Nucleus accumbens (tissue), 56 donors: ENCODE results near the gene ADAM19.

Experiments
- DNase-seq, 56 donors: peaks; one replicate each; lab custom pipeline; 2025; lab: John Stamatoyannopoulos, UW

The ADAM19 gene

DNA sequence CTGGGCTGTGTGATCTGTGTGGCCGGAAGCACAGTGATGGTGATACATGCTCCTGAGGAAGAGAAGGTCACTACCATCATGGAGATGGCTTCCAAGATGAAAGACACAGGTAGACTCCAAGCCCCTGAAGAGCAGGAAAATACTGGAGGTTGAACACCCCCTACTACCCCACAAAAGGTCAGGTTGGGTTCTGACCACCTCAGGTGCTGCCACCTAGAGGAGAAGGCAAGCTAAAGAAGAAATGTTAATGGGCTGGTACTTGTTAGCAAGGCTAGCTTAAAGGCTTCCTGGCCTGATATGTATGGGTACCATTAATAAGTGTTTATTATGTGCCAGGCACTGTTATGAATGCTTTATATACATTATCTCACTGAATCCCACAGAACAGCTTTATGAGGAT, 103.9 kb downstream of the ADAM19 start:
- peak in 3 of 56 donors; percentile 9 to 20 (median 12) for DNase-seq

DNA sequence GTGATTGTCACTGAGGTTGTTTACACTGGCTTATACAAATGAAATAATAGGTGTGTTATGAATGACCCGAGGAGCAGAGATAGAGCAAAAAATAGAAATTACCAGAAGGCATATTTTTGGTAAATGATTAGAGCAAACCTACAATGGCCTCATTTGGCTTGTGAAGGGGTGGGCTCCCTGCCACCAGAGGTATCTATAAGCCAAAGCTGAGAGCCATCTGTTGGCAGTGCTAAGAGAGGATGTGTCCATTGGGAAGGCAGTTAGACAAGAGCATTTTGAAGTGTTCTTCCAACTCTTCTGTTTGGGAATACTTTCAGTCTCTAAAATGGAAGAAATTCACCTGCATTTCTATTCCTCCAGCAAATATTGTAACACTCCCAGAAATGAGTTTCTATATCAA, 104.9 kb downstream of the ADAM19 start:
- DNase-seq = no peak

DNA sequence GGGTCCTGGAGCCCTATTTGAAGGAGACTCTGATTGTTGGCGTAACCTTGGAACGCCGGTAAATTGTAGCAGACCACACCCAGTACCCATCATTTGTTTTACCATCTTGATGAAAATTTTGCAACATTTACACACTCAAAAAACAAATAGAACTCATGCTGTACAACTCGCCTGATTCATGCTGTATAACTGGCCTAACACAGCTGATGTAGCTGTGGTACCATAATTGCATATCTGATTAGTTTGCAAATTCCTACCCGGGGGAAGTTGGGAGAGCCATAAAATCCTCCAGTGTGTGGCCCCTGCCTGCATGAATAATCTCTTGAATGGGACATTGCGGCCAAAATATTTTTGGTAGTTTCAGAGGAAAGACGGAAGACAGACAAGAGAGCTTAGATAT, 105.9 kb downstream of the ADAM19 start:
- DNase-seq = no peak

DNA sequence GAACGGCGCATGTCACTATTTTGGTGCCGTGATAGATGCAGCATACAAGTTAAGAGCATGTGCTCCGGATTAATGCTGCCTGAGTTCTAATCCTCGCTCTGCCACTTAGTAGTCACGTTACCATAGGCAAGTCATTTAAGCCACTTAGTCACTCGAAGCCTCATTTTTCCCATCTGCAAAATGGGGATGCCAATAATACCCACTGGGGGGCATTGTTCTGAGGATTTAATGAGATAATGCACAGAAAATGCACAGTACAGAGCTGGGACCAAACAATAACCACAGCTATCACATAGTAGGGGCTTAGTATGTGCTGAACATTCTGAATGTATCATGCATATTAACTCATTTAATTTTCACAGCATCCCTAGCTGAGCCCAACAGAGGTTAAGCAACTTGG, 106.5 kb downstream of the ADAM19 start:
- no peak for DNase-seq

DNA sequence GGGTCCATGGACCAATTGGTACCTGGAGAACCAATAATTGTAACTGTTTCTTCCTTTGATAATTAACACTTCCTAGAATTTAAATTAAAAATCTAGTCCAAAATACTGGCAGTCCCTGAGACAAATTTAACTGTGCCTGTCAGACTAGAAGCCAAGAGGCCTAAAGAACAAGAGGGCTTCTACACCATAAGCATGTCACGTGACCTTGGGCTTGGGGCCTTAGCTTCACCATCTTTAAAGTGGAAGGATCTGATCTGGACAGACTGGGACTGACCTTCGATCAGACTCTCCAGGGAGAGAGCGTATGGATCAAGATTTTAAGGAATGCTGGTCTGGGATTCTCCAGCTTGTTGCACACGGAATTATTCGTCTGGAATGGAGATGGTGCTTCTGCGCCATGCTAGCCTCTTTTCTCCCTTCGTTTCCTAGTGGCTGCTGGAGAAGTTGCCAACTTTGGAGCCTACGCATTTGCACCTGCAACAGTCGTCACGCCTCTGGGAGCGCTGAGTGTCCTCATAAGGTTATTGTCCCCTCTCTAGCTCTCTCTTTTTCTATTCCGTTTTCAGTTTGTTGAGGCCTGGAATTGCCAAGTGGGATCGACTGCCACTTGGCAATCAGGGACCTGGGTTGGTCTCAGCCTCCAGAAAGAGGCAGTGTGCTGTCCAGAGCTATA, 107.1 kb downstream of the ADAM19 start:
- DNase-seq = no peak

DNA sequence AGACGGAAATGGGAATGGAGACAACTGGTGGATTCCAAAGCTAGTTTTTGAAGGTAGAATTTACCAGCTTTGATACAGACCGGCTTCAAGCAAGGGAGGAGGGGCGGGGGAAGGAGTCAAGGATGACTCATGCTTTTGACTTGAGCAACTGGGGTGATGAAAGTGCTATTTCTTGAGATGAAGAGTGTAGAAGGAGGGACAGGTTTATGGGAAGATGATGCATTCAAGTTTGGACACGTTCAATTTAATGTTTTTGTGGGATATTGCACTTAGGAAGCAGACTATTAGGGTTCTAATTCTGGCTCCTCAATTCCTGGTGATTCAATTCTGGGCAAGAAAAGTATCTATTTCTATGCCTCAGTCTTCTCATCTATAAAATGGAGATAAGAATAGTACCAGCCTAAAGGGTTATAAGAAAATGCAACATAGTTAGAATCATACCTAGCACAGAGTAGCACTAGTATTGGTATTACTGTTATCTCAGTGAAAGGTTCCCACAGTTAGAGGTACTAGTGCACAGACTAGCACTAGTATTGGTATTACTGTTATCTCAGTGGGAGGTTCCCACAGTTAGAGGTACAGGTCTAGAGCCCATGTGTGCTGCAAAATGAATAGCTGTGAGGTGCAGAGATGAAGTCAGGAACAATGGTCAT, 110.9 kb downstream of the ADAM19 start:
- peak in 13 of 56 donors; percentile 7 to 51 (median 24) for DNase-seq

- DNase-seq = peak in 1 of 56 donors; percentile 20
Measured at GRCh38 chr5:157463621-157464518, 111.7 kb downstream of the ADAM19 start.

- no peak for DNase-seq
Measured at GRCh38 chr5:157463081-157463480, 112.5 kb downstream of the ADAM19 start.

- no peak for DNase-seq
Measured at GRCh38 chr5:157460921-157461792, 114.4 kb downstream of the ADAM19 start.

GRCh38 chr5:157459715-157460599, 115.6 kb downstream of the ADAM19 start, which contains the start of gene NIPAL4:
Gene NIPAL4, plus strand, starts transcription at chr5:157460213. Its CDS starts 108 bp downstream, at chr5:157460321.
- DNase-seq = peak in 28 of 56 donors; percentile 20 to 71 (median 40)

GRCh38 chr5:157458835-157459234, 116.7 kb downstream of the ADAM19 start:
- DNase-seq = no peak

- no peak for DNase-seq
Measured at GRCh38 chr5:157457391-157457790, 118.2 kb downstream of the ADAM19 start.

DNA sequence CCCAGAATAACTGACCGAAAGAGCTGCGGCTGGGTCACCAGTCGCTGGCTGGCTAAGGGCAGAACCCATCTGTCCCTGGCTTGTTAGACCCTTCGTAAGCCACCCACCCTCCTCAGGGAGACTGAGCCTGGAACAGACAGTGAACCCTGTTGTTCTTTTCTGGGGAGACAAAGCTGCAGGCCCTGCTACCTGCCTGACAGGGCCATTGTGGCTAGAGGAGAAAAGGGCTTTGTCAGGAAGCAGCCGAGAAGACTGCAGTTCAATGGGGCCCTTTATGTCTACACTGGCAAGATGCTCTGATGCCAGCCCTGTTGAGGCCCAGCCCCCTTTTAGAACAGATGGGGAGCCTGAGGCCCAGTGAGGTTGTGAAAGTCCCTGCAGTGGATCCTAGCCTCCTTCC, 119.3 kb downstream of the ADAM19 start:
- DNase-seq = peak in 54 of 56 donors; percentile 23 to 97 (median 82)

DNA sequence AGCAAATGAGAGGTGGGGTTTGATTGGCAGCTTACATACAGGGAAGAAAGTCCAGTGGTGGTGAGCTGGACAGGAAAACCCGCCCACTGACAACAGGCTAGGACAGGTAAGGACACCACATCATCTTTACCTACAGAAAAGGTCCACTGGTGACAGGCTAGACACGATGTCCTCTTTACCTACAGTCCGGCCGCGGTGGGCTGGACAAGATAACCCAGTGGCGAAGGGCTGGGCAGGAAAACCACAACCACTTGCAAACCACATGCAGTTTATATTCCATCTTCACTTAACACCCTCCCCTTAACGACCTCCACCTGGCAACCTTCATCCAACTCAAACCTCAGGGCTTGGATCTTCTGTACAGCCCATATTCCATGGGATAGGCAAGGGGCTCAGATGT, 120.5 kb downstream of the ADAM19 start:
- no peak for DNase-seq

- no peak for DNase-seq
Measured at GRCh38 chr5:157454273-157454672, 121.3 kb downstream of the ADAM19 start.

DNA sequence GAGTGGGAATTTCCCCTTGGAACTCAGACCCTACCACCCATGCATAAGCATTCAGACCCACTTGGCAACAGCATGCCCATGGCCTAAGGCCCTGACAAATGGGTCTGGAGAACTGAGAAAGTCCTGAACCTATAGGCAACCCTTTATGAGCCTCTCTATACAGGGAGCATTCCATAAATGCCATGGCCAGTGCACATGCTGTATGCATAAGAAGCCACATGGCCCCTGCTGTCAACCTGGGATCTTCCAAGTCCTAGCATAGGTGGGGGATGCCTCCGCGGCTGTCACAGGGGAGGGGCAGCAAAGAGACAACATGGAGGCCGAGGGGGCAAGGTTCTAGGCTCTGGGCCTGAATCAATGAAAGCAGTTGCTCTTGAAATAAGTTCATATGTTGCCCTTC, 123.8 kb downstream of the ADAM19 start:
- no peak for DNase-seq

DNA sequence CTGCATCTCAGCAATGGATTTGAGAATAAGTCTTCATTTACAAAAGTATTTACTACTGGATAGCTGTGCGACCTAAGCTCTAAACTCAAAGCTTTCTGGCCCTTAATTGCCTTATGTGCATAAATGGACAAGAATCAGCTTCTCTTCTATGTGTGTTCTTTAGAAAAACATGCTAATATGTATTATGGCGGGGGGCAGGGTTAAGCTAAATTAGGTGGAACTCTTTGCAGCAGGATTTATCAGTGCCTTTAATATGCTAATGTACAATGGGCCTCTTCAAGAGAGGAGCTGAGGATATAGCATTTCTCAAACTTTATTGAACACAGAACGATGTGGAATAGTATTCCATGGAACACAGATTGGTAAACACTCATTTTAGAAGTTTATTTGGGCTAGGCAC, 125.6 kb downstream of the ADAM19 start:
- no peak for DNase-seq

GRCh38 chr5:157449011-157449723, 126.4 kb downstream of the ADAM19 start:
- peak in 23 of 56 donors; percentile 13 to 54 (median 32) for DNase-seq
